Measurements from ENCODE around the gene RTEL1. TPM values are rescaled to one million over a fixed set of nuclear protein-coding genes. Genes with fewer than 3 reads are reported as not detected.

The RTEL1 gene, protein sequence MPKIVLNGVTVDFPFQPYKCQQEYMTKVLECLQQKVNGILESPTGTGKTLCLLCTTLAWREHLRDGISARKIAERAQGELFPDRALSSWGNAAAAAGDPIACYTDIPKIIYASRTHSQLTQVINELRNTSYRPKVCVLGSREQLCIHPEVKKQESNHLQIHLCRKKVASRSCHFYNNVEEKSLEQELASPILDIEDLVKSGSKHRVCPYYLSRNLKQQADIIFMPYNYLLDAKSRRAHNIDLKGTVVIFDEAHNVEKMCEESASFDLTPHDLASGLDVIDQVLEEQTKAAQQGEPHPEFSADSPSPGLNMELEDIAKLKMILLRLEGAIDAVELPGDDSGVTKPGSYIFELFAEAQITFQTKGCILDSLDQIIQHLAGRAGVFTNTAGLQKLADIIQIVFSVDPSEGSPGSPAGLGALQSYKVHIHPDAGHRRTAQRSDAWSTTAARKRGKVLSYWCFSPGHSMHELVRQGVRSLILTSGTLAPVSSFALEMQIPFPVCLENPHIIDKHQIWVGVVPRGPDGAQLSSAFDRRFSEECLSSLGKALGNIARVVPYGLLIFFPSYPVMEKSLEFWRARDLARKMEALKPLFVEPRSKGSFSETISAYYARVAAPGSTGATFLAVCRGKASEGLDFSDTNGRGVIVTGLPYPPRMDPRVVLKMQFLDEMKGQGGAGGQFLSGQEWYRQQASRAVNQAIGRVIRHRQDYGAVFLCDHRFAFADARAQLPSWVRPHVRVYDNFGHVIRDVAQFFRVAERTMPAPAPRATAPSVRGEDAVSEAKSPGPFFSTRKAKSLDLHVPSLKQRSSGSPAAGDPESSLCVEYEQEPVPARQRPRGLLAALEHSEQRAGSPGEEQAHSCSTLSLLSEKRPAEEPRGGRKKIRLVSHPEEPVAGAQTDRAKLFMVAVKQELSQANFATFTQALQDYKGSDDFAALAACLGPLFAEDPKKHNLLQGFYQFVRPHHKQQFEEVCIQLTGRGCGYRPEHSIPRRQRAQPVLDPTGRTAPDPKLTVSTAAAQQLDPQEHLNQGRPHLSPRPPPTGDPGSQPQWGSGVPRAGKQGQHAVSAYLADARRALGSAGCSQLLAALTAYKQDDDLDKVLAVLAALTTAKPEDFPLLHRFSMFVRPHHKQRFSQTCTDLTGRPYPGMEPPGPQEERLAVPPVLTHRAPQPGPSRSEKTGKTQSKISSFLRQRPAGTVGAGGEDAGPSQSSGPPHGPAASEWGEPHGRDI (N-terminal part only)
- total RNA-seq: 12.2 and 14.7 TPM in 2 replicates

DNA sequence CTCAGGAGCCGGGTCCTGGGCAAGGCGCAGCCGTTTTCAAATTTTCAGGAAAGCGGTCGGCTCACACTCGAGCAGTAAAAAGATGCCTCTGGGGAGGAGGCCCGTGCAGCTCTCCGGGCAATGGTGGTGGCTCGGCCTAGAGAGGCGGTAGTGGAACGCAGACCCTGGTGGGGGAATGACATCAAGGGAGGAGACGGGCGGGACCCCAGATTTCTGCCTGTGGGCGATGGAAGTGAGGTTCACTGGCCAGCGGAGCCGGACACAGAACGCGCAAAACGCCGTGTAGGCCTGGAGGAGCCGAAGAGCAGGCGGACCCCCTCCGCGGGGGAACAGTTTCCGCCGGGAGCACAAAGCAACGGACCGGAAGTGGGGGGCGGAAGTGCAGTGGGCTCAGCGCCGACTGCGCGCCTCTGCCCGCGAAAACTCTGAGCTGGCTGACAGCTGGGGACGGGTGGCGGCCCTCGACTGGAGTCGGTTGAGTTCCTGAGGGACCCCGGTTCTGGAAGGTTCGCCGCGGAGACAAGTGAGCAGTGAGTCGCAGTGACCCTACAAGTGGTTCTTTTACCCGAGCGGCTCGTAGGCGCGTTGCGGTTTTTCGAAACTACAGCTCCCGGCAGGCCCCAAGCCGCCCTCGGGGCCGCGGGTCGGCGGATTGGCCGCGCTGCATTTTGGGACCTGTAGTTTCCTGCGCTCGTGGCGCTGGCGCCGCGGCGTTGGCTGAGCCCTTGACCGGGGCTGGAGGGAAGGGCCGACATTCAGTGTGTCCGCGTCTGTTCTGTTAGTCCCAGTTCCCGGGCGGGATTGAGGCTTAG lies at the start of gene RTEL1:
Gene RTEL1, plus strand, starts transcription at position 376 of the 812 bp plus-strand sequence. CDS start 1,091 bp downstream, outside the sequence.

DNA sequence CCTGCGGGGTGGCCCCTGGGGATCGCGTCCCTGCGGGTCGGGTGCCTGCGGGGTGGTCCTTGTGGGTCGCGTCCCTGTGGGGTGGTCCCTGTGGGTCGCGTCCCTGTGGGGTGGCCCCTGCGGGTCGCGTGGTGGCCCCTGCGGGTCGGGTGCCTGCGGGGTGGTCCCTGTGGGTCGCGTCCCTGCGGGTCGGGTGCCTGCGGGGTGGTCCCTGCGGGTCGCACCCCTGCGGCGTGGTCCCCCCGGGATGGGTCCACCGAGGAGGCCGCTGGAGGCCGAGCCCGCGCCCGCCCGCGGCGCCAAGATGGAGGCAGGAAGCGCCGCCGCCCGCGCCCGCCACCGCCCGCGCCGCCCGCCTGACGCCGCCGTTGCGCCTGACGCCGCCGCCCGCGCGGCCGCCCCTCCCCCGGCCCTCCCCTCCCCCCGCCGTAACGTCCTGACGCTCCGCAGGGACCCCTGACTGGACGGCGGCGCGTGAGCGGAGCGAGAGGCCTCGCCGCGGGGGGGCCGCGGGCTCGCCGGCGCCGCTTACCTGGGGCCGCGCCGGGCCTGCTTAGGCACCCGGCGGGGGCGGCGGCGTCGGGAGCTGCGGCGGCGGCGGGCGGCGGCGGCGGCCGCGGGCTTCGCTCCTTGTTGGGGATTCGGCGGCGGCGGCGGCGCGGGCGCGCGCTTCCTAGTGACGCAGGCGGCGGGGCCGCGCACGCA lies 31.5 kb upstream of the RTEL1 start, which contains the start of gene GMEB2:
Gene GMEB2, minus strand, starts transcription at position 678 of the 705 bp plus-strand sequence. CDS start 7,704 bp downstream, outside the sequence.

DNA sequence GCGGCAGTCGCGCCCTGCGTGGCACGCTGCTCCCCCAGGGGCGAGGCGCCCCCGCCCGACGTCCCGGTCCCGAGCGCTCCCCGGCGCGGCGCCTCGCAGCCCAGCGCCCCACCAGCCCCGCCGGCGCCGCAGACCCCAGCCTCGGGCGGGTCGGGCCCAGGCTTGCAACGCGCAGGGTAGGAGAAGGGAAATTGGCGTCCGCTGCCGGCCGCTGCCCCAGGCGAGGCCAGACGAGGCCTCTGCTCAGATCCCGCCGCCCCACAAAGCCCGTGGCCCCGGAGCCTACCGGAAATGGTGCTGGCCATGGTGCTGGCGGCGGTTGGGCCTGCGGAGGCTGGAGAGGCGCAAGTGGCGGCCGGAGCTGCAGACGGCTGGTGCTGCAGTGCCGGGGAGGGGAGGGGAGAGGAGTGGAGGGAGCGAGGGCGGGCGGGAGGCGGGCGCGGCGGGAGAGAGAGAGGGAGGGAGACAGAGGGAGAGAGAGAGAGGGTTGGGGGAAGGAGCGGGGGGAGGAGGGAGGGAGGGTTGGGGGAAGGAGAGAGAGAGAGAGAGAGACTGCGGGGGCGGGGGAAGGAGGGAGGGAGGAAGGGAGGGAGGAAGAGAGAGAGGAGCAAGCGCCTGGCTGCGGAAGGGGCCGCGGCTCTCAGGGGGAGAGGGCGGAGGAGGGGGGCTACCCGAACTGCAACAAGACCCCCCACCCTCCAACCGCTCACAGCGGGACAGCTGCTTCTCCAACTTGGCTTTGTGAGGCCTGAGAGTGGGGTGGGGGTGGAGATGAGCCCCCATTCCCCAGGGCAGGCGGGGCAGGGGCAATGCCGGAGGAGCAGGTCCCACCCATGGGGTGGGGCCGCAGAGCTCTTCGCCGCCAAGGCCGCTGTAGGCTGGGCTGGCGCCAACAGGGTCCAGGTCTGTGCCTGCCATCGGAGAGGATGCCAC lies 4.8 kb upstream of the RTEL1 start, which contains the start of gene STMN3:
Gene STMN3, minus strand, starts transcription at position 384 of the 933 bp plus-strand sequence. Its CDS starts 79 bp downstream, at position 305.

DNA sequence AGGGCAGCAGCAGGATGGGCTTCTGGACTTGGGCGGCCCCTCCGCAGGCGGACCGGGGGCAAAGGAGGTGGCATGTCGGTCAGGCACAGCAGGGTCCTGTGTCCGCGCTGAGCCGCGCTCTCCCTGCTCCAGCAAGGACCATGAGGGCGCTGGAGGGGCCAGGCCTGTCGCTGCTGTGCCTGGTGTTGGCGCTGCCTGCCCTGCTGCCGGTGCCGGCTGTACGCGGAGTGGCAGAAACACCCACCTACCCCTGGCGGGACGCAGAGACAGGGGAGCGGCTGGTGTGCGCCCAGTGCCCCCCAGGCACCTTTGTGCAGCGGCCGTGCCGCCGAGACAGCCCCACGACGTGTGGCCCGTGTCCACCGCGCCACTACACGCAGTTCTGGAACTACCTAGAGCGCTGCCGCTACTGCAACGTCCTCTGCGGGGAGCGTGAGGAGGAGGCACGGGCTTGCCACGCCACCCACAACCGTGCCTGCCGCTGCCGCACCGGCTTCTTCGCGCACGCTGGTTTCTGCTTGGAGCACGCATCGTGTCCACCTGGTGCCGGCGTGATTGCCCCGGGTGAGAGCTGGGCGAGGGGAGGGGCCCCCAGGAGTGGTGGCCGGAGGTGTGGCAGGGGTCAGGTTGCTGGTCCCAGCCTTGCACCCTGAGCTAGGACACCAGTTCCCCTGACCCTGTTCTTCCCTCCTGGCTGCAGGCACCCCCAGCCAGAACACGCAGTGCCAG lies 38.7 kb downstream of the RTEL1 start, which contains the start of gene TNFRSF6B:
Gene TNFRSF6B, plus strand, starts transcription at position 25 of the 729 bp plus-strand sequence. Its CDS starts 116 bp downstream, at position 141.

DNA sequence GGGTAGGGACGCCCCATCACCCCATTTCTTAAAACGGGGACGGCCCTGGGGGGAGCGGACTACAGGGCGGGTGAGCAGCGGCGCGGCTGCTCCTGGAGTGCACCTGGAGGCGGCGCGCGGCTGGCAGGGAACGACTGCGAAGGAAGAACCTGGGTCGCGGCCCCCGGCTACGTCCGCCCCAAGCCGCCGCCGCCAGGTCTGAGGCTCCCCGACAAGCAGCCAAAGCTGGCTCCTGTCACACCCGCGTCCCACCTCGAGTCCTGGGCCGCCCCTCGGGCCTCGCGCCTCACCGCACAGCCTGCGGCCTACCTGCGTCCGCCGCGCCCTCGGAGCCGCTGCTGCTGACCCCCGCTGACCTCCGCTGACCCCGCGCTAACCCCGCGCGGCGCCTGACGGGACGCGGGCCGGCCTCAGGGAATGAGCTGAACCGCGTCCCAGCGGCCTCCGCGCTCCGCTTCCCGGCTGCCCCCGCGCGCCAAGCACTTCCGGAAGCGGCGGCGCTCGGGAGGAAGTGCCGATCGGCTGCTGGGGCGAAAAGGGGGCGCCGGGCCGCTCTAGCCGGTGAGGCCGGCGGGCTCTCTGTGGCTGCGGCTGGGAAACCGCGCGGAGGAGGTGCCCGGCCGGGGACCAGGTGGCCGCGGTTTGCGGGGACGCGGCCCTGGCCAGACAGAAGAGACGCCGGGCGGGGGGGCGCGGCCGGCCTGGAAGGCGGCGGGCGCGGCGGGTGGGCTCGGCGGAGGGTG lies 49.6 kb downstream of the RTEL1 start, which contains the start of the genes ARFRP1 and ZGPAT:
Gene ARFRP1, minus strand, starts transcription at position 419 of the 743 bp plus-strand sequence. CDS start 885 bp downstream, outside the sequence.
Gene ZGPAT, plus strand, starts transcription at position 482 of the 743 bp plus-strand sequence. CDS start 542 bp downstream, outside the sequence.

DNA sequence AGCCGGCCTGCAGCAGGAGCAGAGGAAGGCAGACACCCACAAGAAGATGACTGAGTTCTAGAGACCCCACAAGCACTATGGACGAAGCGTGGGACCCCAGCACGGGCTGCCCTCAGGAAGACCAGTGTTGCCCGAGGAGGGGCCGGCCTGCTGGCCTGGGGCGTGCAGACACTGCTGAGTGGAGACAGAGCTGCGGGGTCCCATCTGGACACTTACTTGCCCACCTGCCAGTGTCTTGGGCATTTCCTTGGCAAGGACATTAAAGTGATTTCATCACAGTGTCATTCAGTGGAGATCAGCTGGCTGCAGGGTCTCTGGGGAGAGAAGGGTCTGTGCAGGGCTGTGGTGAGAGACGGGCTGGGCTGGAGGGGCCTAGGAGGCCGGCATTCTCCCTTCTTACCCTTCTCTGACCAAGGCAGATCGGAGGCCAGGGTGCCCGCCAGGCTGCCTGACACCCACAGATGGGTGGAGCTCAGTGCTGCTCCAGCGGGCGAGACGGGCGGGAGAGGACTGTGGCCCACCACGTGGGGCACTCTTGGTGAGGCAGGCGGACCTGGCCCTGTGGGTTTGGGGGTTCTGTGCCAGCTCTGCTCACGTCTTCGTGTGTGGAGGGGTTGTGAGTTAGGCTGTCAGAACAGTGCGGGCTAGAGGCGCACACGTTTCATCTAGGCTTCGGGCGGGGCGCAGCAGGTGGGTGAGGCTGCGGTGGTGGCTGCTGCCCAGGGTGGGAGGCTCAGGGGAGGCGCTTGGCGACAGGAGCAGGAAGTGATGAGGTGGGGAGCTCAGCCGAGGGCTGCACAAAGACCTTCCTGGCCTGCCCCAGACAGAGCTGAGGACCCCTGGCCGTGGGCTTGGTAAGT lies 78.0 kb downstream of the RTEL1 start, which contains the start of gene LIME1:
Gene LIME1, plus strand, starts transcription at position 806 of the 860 bp plus-strand sequence. CDS start 886 bp downstream, outside the sequence.

DNA sequence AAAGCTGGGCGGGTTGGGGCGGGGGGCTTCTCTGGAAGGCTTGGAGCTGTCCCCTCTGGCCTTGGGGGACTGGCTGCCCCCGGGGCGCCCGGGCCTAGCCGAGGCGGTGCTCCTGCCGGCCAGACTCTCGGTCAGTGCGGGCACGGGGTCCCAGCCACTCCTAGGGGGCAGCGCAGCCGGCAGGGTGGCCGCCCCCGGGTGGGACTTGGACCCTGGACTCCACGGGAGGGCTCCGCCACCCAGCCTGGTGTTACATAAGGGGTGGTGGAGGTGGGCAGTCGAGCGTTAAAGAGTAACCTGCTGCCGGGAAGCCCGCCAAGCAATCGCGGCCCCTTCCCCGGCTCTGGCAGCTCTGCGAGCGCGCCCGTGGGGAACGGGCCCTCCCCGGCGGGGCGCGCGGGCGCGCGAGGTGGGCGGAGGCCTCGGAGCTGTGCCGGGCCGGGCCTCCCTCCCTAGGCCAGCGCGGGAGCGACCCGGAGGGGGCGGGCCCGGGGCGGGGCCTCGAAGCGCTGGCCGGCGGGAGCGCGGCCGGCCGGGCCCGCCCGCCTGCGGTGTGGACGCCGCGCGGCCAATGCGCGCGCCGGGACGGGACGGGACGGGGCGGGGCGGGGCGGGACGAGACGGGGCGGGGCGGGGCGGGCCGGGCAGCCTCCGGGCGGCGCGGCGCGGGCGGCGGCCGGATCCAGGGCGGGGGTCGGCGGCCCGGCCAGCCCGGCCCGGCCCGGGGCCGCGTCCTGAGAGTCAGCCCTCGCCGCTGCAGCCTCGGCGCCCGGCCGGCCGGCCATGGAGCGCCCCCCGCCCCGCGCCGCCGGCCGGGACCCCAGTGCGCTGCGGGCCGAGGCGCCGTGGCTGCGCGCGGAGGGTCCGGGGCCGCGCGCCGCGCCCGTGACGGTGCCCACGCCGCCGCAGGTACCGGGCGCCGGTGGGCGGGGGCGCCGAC lies 81.3 kb downstream of the RTEL1 start, which contains the start of gene SLC2A4RG:
Gene SLC2A4RG, plus strand, starts transcription at position 647 of the 940 bp plus-strand sequence. Its CDS starts 137 bp downstream, at position 784.

Other genes with a start within 250 kb of the RTEL1 start
- under 0.01 TPM in 1 of 2 replicates, not detected in the other for gene KCNQ2, start 185.7 kb upstream of the RTEL1 start, total RNA-seq
- 0.87 and 8.6 TPM in 2 replicates for gene EEF1A2, start 159.2 kb upstream of the RTEL1 start, total RNA-seq
- 56.0 and 105 TPM in 2 replicates for gene PPDPF, start 137.5 kb upstream of the RTEL1 start, total RNA-seq
- gene PTK6, start 120.9 kb upstream of the RTEL1 start, total RNA-seq: 0.17 TPM in 1 of 2 replicates, not detected in the other
- gene SRMS, start 110.6 kb upstream of the RTEL1 start, total RNA-seq: not detected in 2 replicates
- gene FNDC11, start 104.2 kb upstream of the RTEL1 start, total RNA-seq: 1.8 and 2.3 TPM in 2 replicates
- gene HELZ2, start 84.1 kb upstream of the RTEL1 start, total RNA-seq: 49.3 and 67.3 TPM in 2 replicates
- 10.6 and 14.4 TPM in 2 replicates for gene GMEB2, start 31.2 kb upstream of the RTEL1 start, total RNA-seq
- 27.2 and 36.7 TPM in 2 replicates for gene STMN3, start 4.9 kb upstream of the RTEL1 start, total RNA-seq
- 24.3 and 66.5 TPM in 2 replicates for gene TNFRSF6B, start 38.3 kb downstream of the RTEL1 start, total RNA-seq
- gene ARFRP1, start 49.7 kb downstream of the RTEL1 start, total RNA-seq: 39.0 and 42.9 TPM in 2 replicates
- gene ZGPAT, start 49.7 kb downstream of the RTEL1 start, total RNA-seq: 19.9 and 24.1 TPM in 2 replicates
- gene LIME1, start 78.4 kb downstream of the RTEL1 start, total RNA-seq: 6.1 and 9.3 TPM in 2 replicates
- gene SLC2A4RG, start 81.5 kb downstream of the RTEL1 start, total RNA-seq: 39.1 and 85.3 TPM in 2 replicates
- 9.9 and 17.5 TPM in 2 replicates for gene ZBTB46, start 173.0 kb downstream of the RTEL1 start, total RNA-seq
- not detected in 2 replicates for gene ABHD16B, start 203.2 kb downstream of the RTEL1 start, total RNA-seq
- gene TPD52L2, start 207.0 kb downstream of the RTEL1 start, total RNA-seq: 194 and 202 TPM in 2 replicates
- 54.8 and 77.4 TPM in 2 replicates for gene DNAJC5, start 236.8 kb downstream of the RTEL1 start, total RNA-seq